IMR-90 (cell line): ENCODE results near the gene TBC1D22B. TPM values are rescaled to one million over a fixed set of nuclear protein-coding genes. Genes with fewer than 3 reads are reported as not detected.

Experiments
- ATAC-seq: fragments of 200-7000 bp; cut with Tn5 transposase; 2 replicates; pipeline ENCODE4 v1.9.1; 2020; ENCODE audit warnings: low read depth, mild to moderate bottlenecking, moderate library complexity
- BruUV-seq: library from RNA; stranded (reverse); fragments of 400-500 nt; replicated peaks from 2 replicates; lab custom pipeline; 2021; lab: Mats Ljungman, UMichigan
- CTCF ChIA-PET: fragments of 300-600 bp; formaldehyde crosslinking; extraction: SDS; loops from one replicate; lab custom pipeline; 2021; ENCODE audit warnings: antibody characterized with exemption; lab: Yijun Ruan, JAX
- POLR2A ChIA-PET: fragments of 300-600 bp; sonication (Branson Sonifier 250); formaldehyde crosslinking; loops from one replicate; lab custom pipeline; 2022; ENCODE audit warnings: antibody characterized with exemption; ENCODE audit not compliant: unreplicated experiment; lab: Charles Lee
- DNase-seq: peaks from one replicate; pipeline ENCODE4 v3.0.0; 2013
- H2AFZ ChIP-seq: replicated peaks from 2 replicates; pipeline ENCODE3; 2013; ENCODE audit warnings: low read length, mild to moderate bottlenecking; ENCODE audit not compliant: poor library complexity
- H2AK5ac ChIP-seq: 2 replicates; pipeline ENCODE4 v1.6.1; 2013; ENCODE audit warnings: low read depth, low read length, inconsistent platforms
- H2AK9ac ChIP-seq: replicated peaks from 2 replicates; pipeline ENCODE3; 2013; ENCODE audit warnings: mild to moderate bottlenecking, low read depth, low read length, moderate library complexity; ENCODE audit not compliant: poor library complexity
- H2BK120ac ChIP-seq: 2 replicates; pipeline ENCODE4 v1.6.1; 2013; ENCODE audit warnings: low read depth, low read length, inconsistent platforms
- H2BK15ac ChIP-seq: 3 replicates; pipeline ENCODE4 v1.6.1; 2013; ENCODE audit warnings: low read depth, low read length, inconsistent platforms
- H2BK20ac ChIP-seq: 2 replicates; pipeline ENCODE4 v1.6.1; 2013; ENCODE audit warnings: low read depth, mild to moderate bottlenecking, inconsistent platforms, low read length, moderate library complexity
- H2BK5ac ChIP-seq: 2 replicates; pipeline ENCODE4 v1.6.1; 2013; ENCODE audit warnings: mild to moderate bottlenecking, low read depth, low read length, inconsistent platforms; ENCODE audit not compliant: poor library complexity, severe bottlenecking
- H3K14ac ChIP-seq: replicated peaks from 2 replicates; pipeline ENCODE4 v1.6.1; 2013; ENCODE audit warnings: low read depth, low read length, inconsistent platforms
- H3K18ac ChIP-seq: 2 replicates; pipeline ENCODE4 v1.6.1; 2013; ENCODE audit warnings: low read depth, low read length, control low read depth
- H3K23ac ChIP-seq: 2 replicates; pipeline ENCODE4 v1.6.1; 2013; ENCODE audit warnings: low read depth, low read length, inconsistent platforms
- H3K27ac ChIP-seq: 2 replicates; pipeline ENCODE4 v1.5.1; 2013; ENCODE audit warnings: mild to moderate bottlenecking, control low read depth, low read length; ENCODE audit not compliant: insufficient read depth
- H3K27me3 ChIP-seq: 2 replicates; pipeline ENCODE4 v1.6.1; 2013; ENCODE audit warnings: low read length; ENCODE audit not compliant: control insufficient read depth, insufficient read depth
- H3K36me3 ChIP-seq: 2 replicates; pipeline ENCODE4 v1.6.1; 2013; ENCODE audit warnings: low read length, mixed read lengths; ENCODE audit not compliant: control insufficient read depth, insufficient read depth
- H3K4ac ChIP-seq: 2 replicates; pipeline ENCODE4 v1.6.1; 2013; ENCODE audit warnings: low read depth, low read length, inconsistent platforms
- H3K4me1 ChIP-seq: 2 replicates; pipeline ENCODE4 v1.6.1; 2013; ENCODE audit warnings: low read length, mixed read lengths; ENCODE audit not compliant: control insufficient read depth, insufficient read depth
- H3K4me2 ChIP-seq: 2 replicates; pipeline ENCODE4 v1.6.1; 2013; ENCODE audit warnings: low read depth, mild to moderate bottlenecking, control low read depth, low read length, moderate library complexity
- H3K4me3 ChIP-seq: 2 replicates; pipeline ENCODE4 v1.5.1; 2013; ENCODE audit warnings: low read depth, mild to moderate bottlenecking, control low read depth, low read length, moderate library complexity; ENCODE audit not compliant: insufficient read depth
- H3K56ac ChIP-seq: 2 replicates; pipeline ENCODE4 v1.6.1; 2013; ENCODE audit warnings: low read length, inconsistent platforms; ENCODE audit not compliant: insufficient read depth; ENCODE audit errors: extremely low read depth
- H3K79me1 ChIP-seq, 2 experiments: 2 replicates each; pipeline ENCODE4 v1.6.1; 2013; ENCODE audit warnings: low read length in 2 of 2, inconsistent platforms in 1 of 2, low read depth in 1 of 2
- H3K9ac ChIP-seq: 2 replicates; pipeline ENCODE4 v1.6.1; 2013; ENCODE audit warnings: low read depth, low read length, control low read depth
- H3K9me1 ChIP-seq: 2 replicates; pipeline ENCODE4 v1.6.1; 2013; ENCODE audit warnings: low read length, inconsistent platforms; ENCODE audit not compliant: insufficient read depth
- H3K9me3 ChIP-seq: 2 replicates; pipeline ENCODE4 v1.6.1; 2013; ENCODE audit warnings: low read length; ENCODE audit not compliant: control insufficient read depth, insufficient read depth
- H4K20me1 ChIP-seq: 2 replicates; pipeline ENCODE4 v1.6.1; 2013; ENCODE audit warnings: low read length, inconsistent platforms; ENCODE audit not compliant: insufficient read depth
- H4K5ac ChIP-seq: 2 replicates; pipeline ENCODE4 v1.6.1; 2013; ENCODE audit warnings: mild to moderate bottlenecking, low read depth, low read length, control low read depth
- H4K8ac ChIP-seq, 2 experiments: 2 replicates each; pipeline ENCODE4 v1.6.1; 2013; ENCODE audit warnings: low read depth in 2 of 2, low read length in 2 of 2, control low read depth in 1 of 2, inconsistent platforms in 1 of 2
- H4K91ac ChIP-seq: 2 replicates; pipeline ENCODE4 v1.6.1; 2013; ENCODE audit warnings: low read depth, low read length, inconsistent platforms; ENCODE audit not compliant: insufficient read depth
- BHLHE40 ChIP-seq: fragments of 150-350 bp; IDR thresholded peaks from 2 replicates; pipeline ENCODE4 v1.6.1; 2016; ENCODE audit warnings: mild to moderate bottlenecking, low read depth, low read length
- CEBPB ChIP-seq: IDR thresholded peaks from 2 replicates; pipeline ENCODE4 v1.6.1; 2012; ENCODE audit warnings: low read depth, low read length, improper control_type of control experiment
- CHD1 ChIP-seq: IDR thresholded peaks from 2 replicates; pipeline ENCODE4 v1.6.1; 2012; ENCODE audit warnings: low read depth, low read length, improper control_type of control experiment
- FOS ChIP-seq: fragments of 150-350 bp; IDR thresholded peaks from 2 replicates; pipeline ENCODE4 v1.6.1; 2016; ENCODE audit warnings: low read depth, low read length
- MAFK ChIP-seq: IDR thresholded peaks from 2 replicates; pipeline ENCODE4 v1.6.1; 2012; ENCODE audit warnings: low read depth, low read length, improper control_type of control experiment
- MAZ ChIP-seq: IDR thresholded peaks from 2 replicates; pipeline ENCODE4 v1.6.1; 2012; ENCODE audit warnings: low read depth, mild to moderate bottlenecking, low read length, improper control_type of control experiment, moderate library complexity, borderline replicate concordance
- MXI1 ChIP-seq: IDR thresholded peaks from 2 replicates; pipeline ENCODE4 v1.6.1; 2012; ENCODE audit warnings: low read depth, mild to moderate bottlenecking, low read length, moderate library complexity, borderline replicate concordance
- NFE2L2 ChIP-seq: fragments of 150-350 bp; IDR thresholded peaks from 2 replicates; pipeline ENCODE4 v1.6.1; 2016; ENCODE audit warnings: low read depth, mild to moderate bottlenecking, low read length
- POLR2A ChIP-seq: IDR thresholded peaks from 2 replicates; pipeline ENCODE4 v1.6.1; 2012; ENCODE audit warnings: mild to moderate bottlenecking, low read depth, low read length
- RAD21 ChIP-seq: IDR thresholded peaks from 2 replicates; pipeline ENCODE4 v1.6.1; 2012; ENCODE audit warnings: low read length, improper control_type of control experiment
- RCOR1 ChIP-seq: IDR thresholded peaks from 2 replicates; pipeline ENCODE4 v1.6.1; 2012; ENCODE audit warnings: mild to moderate bottlenecking, low read length, improper control_type of control experiment; ENCODE audit not compliant: insufficient replicate concordance
- RFX5 ChIP-seq: IDR thresholded peaks from 2 replicates; pipeline ENCODE4 v1.8.0; 2012; ENCODE audit warnings: low read depth, mild to moderate bottlenecking, low read length, moderate library complexity
- SMC3 ChIP-seq: fragments of 150-350 bp; IDR thresholded peaks from 2 replicates; pipeline ENCODE4 v1.6.1; 2016; ENCODE audit warnings: low read depth, mild to moderate bottlenecking, antibody characterized with exemption, low read length, moderate library complexity
- WGBS, 2 experiments: methylation state at CpG; one replicate each; pipeline versions ENCODE4 v1.1.5 to v1.1.7; 2013; ENCODE audit warnings: missing lambda C conversion rate in 2 of 2; ENCODE audit not compliant: insufficient read length in 1 of 2; ENCODE audit errors: extremely low coverage in 2 of 2; 5-methylcytosine and 5-hydroxymethylcytosine counted together
- dilution Hi-C: fragments of 300-500 bp; cut with HindIII; formaldehyde crosslinking; loops from one replicate; pipeline ENCODE4 v1.14.3; 2018; ENCODE audit warnings: low sequenced_read_pairs; ENCODE audit not compliant: unreplicated experiment
- in situ Hi-C: fragments of 300-500 bp; cut with MboI; formaldehyde crosslinking; loops from 3 replicates; pipeline ENCODE4 v1.14.3; 2019; ENCODE audit warnings: low sequenced_read_pairs, inconsistent platforms, mixed read lengths
- intact Hi-C: fragments of 100-400 bp; cut with micrococcal nuclease; formaldehyde crosslinking; loops from 2 replicates; pipeline ENCODE4 v1.10.0; 2022
- polyA plus RNA-seq, 3 experiments: library from polyadenylated mRNA; depleted of rRNA; stranded (reverse); fragments of >200 nt; gene quantifications; 2 replicates each; pipeline ENCODE4 v1.2.3, GENCODE V29; 2012; ENCODE audit warnings: low replicate concordance in 1 of 3
- total RNA-seq: library from RNA; depleted of rRNA; stranded (reverse); fragments of >200 nt; gene quantifications from 2 replicates; pipeline ENCODE4 v1.2.3, GENCODE V29; 2012
- TF ChIP-seq, protein P1 (sequence below): conservative IDR thresholded peaks from 2 replicates; pipeline ENCODE4 v1.5.1; 2012; ENCODE audit warnings: mild to moderate bottlenecking, low read depth, low read length, improper control_type of control experiment
- TF ChIP-seq, protein P2 (sequence below): fragments of 150-350 bp; IDR thresholded peaks from 2 replicates; pipeline ENCODE4 v1.6.1; 2017; ENCODE audit warnings: mild to moderate bottlenecking, antibody characterized with exemption, low read length, low read depth
- TF ChIP-seq, protein P3 (sequence below): fragments of 150-350 bp; IDR thresholded peaks from 2 replicates; pipeline ENCODE4 v1.6.1; 2016; ENCODE audit warnings: low read depth, mild to moderate bottlenecking, low read length, moderate library complexity, borderline replicate concordance

Gene TBC1D22B
- total and polyA plus RNA-seq, 2 of the 4 experiments (the other 2 are of a cell fraction) = 6.6 to 7.5 TPM

DNA sequence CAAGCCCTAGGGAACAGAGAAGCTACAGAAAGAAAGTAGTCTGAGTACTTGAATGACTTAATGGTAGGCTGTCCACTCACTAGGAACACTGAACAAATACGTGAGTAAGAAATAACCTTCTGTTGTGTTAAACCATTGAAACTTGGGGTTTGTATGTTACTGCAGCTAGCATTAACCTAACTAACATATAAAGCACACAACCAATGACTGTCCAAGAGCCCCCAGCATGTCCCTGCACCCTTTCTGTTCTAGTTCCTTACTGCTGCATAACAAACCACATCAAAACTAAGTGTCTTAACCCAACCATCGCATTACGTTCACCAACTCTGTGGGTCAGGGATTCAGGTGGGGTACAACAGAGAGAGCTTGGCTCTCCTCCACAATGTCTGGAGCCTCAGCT, 85.7 kb downstream of the TBC1D22B start:
- Histone ChIP-seq H3K9ac (no peak overlapping the region), H2AK5ac (no peak overlapping the region), H4K8ac (no peak overlapping the region), H3K36me3 (no peaks in the 10 kb centered on the region), H3K9me1 (peaks cover 3% of the 10 kb centered on the region), H2BK20ac (no peak overlapping the region), H4K5ac (no peak overlapping the region), H3K4me3 (no peak overlapping the region), H3K56ac (no peak overlapping the region), H3K27me3 (peaks cover 2% of the 10 kb centered on the region; the same call in 1 of the 2 replicates), H3K79me1 (no peaks in the 10 kb centered on the region), H3K4ac (no peak overlapping the region), H3K9me3 (no peaks in the 10 kb centered on the region), H2BK120ac (no peak overlapping the region), H3K27ac (no peak overlapping the region), H3K14ac (no peak overlapping the region), H4K91ac (no peak overlapping the region), H4K20me1 (0 out of 2 replicates have a peak, but pooled peaks cover 4% of the 10 kb centered on the region), H3K23ac (no peak overlapping the region), H2AK9ac (no peak overlapping the region), H3K4me2 (no peak overlapping the region), H3K18ac (no peak overlapping the region), H3K4me1 (peaks cover 5% of the 10 kb centered on the region), H2BK5ac (no peak overlapping the region), H2BK15ac (no peak overlapping the region), H2AFZ (no peak overlapping the region)
- dilution Hi-C loops = no loop called here
- no peak for TF ChIP-seq RCOR1
- TF ChIP-seq POLR2A = no peak
- no peak for TF ChIP-seq SMC3
- TF ChIP-seq NFE2L2 = no peak
- no peak for TF ChIP-seq CHD1
- no peak for TF ChIP-seq RAD21
- no peak for TF ChIP-seq MAZ
- TF ChIP-seq, protein P1, sequence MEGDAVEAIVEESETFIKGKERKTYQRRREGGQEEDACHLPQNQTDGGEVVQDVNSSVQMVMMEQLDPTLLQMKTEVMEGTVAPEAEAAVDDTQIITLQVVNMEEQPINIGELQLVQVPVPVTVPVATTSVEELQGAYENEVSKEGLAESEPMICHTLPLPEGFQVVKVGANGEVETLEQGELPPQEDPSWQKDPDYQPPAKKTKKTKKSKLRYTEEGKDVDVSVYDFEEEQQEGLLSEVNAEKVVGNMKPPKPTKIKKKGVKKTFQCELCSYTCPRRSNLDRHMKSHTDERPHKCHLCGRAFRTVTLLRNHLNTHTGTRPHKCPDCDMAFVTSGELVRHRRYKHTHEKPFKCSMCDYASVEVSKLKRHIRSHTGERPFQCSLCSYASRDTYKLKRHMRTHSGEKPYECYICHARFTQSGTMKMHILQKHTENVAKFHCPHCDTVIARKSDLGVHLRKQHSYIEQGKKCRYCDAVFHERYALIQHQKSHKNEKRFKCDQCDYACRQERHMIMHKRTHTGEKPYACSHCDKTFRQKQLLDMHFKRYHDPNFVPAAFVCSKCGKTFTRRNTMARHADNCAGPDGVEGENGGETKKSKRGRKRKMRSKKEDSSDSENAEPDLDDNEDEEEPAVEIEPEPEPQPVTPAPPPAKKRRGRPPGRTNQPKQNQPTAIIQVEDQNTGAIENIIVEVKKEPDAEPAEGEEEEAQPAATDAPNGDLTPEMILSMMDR = no peak
- no peak for TF ChIP-seq MXI1
- TF ChIP-seq, protein P2, sequence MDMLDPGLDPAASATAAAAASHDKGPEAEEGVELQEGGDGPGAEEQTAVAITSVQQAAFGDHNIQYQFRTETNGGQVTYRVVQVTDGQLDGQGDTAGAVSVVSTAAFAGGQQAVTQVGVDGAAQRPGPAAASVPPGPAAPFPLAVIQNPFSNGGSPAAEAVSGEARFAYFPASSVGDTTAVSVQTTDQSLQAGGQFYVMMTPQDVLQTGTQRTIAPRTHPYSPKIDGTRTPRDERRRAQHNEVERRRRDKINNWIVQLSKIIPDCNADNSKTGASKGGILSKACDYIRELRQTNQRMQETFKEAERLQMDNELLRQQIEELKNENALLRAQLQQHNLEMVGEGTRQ = no peak
- no peak for TF ChIP-seq BHLHE40
- no peak for TF ChIP-seq CEBPB
- TF ChIP-seq MAFK = no peak
- no peak for TF ChIP-seq FOS
- TF ChIP-seq RFX5 = no peak
- TF ChIP-seq, protein P3, sequence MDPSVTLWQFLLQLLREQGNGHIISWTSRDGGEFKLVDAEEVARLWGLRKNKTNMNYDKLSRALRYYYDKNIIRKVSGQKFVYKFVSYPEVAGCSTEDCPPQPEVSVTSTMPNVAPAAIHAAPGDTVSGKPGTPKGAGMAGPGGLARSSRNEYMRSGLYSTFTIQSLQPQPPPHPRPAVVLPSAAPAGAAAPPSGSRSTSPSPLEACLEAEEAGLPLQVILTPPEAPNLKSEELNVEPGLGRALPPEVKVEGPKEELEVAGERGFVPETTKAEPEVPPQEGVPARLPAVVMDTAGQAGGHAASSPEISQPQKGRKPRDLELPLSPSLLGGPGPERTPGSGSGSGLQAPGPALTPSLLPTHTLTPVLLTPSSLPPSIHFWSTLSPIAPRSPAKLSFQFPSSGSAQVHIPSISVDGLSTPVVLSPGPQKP = no peak
- no TSS peak for BruUV-seq
- DNase-seq = no peak
- ChIA-PET POLR2A (no interaction called here), CTCF (no interaction called here)
- no peak for ATAC-seq
- in situ Hi-C loops = no loop called here
- intact Hi-C loops = no loop called here
- no CpG with 5 or more reads among the region's 3 CpGs for WGBS, 2 experiments
